Measurements from ENCODE around the gene GPER1. TPM values are rescaled to one million over a fixed set of nuclear protein-coding genes. Genes with fewer than 3 reads are reported as not detected.

GPER1 gene
- total RNA-seq, 1 experiment from 2014 or later = not detected

GRCh38 chr7:1130021-1130990, 42.4 kb downstream of the GPER1 start:
- Histone ChIP-seq H3K27me3 (ENCODE audit: insufficient read depth, low read length) (no peaks in the 10 kb centered on the region), H3K56ac (ENCODE audit: insufficient read length, low read depth, low read length) (no peak overlapping the region), H3K9me3 (ENCODE audit: control insufficient read depth, low read depth, low read length) (no peaks in the 10 kb centered on the region), H2BK5ac (ENCODE audit: insufficient read length, low read length) (no peak overlapping the region), H3K23me2 (ENCODE audit: insufficient read length, low read depth, low read length, poor library complexity, severe bottlenecking) (no peaks in the 10 kb centered on the region), H3K4me1 (ENCODE audit: insufficient read depth, low read length) (no peaks in the 10 kb centered on the region), H3K18ac (ENCODE audit: insufficient read length, low read depth, low read length) (no peak overlapping the region), H4K8ac (replicated peaks; ENCODE audit: insufficient read length, low read depth, low read length) (no peak overlapping the region), H3K9ac (ENCODE audit: extremely low read depth, insufficient read length, low read length) (no peak overlapping the region), H2BK120ac (ENCODE audit: low read depth, low read length, poor library complexity, severe bottlenecking) (no peak overlapping the region), H3K4me2 (ENCODE audit: insufficient read depth, insufficient read length, low read length) (no peak overlapping the region), H2AK5ac (ENCODE audit: insufficient read length, low read length) (no peak overlapping the region), H3K23ac (ENCODE audit: insufficient read length, low read depth, low read length) (no peak overlapping the region), H4K91ac (ENCODE audit: insufficient read length, low read depth, low read length) (no peak overlapping the region), H3K79me1 (ENCODE audit: insufficient read depth, low read depth, low read length, poor library complexity, severe bottlenecking) (peaks cover 5% of the 10 kb centered on the region), H3K14ac (ENCODE audit: insufficient read depth, low read length) (no peak overlapping the region), H2BK20ac (ENCODE audit: low read depth, low read length, poor library complexity, severe bottlenecking) (no peak overlapping the region), H3K79me2 (ENCODE audit: insufficient read depth, low read length) (peaks cover 3% of the 10 kb centered on the region; the same call in 1 of the 2 replicates), H2BK12ac (ENCODE audit: insufficient read length, low read depth, low read length) (no peak overlapping the region), H4K20me1 (ENCODE audit: control insufficient read depth, insufficient read depth, insufficient read length) (no peaks in the 10 kb centered on the region), H2AFZ (ENCODE audit: low read length) (no peak overlapping the region), H4K5ac (ENCODE audit: insufficient read length, low read depth, low read length) (no peak overlapping the region), H3K4ac (ENCODE audit: low read depth, low read length) (no peak overlapping the region), H3T11ph (ENCODE audit: low read length) (no peak overlapping the region), H2BK15ac (ENCODE audit: low read depth, low read length) (no peak overlapping the region), H3K27ac (ENCODE audit: insufficient read length, low read depth, low read length) (no peak overlapping the region)
- WGBS (ENCODE audit: extremely low coverage, insufficient read length, low lambda C conversion rate) = no CpG with 5 or more reads among the region's 26 CpGs
- H3K36me3 Mint-ChIP-seq (ENCODE audit: insufficient read depth in 1 of 3, low read depth in 3 of 3) = peaks cover 25 to 42% (median 30%) of the 10 kb centered on the region in 3 experiments
- peaks cover 6 to 7% of the 10 kb centered on the region in 2 experiments for H3K9me3 Mint-ChIP-seq
- H3K4me1 Mint-ChIP-seq = 0 out of 4 replicates have a peak, but pooled peaks cover 0 to under 1% of the 10 kb centered on the region in 2 experiments
- no peak for DNase-seq
- H3K27ac Mint-ChIP-seq = no peak overlapping the region; a peak in 1 of 7 replicates
- TF ChIP-seq CTCF (conservative IDR thresholded peaks at IDR 0.05) = no peak
- no peak overlapping the region for H3K4me3 Mint-ChIP-seq
- no peaks in the 10 kb centered on the region for H3K27me3 Mint-ChIP-seq (ENCODE audit: low read depth)

All from H9 (cell line).